ENCODE data around the gene PCK1.

PCK1 gene

DNA sequence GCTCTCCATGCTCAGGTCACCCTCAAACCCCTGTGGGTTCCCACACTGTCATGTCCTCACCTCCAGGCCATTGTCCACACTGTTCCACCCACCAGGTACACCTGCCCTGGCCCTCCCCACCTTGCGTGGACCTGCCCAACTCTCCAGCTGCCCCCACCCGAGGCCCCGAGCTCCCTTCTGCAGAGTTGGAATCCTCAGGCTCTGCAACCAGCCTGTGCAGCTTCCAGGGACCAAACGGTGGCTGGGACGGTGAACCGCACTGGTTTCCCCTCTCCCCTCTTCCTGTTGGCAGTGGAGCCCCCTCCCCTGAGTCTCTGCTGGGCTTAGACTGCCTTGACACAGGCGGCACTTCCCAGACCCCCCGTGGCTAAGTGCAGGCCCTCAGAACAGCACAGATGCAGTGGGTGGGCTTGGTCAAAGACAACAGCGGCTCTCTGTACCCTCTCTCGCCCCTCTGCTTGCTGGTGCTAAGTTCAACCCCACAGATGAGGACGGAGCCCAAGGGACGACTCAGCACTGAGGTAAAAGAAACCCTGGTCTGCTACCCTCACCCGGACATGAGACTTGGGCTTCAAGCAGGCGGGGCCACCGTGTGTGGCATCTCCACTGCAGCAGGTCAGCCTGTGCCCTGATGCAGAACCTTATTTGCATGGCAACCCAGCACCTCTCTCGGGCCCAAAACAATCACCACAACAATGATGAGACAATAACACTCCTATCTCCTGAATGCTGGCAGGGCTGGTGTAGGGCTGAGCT lies 48.4 kb downstream of the PCK1 start:
- in situ Hi-C loops (cut with MboI; ENCODE audit: low sequenced_read_pairs, unreplicated experiment): loop anchor here (25.0 kb wide), 1 partner anchor 578 kb away; no protein-coding TSS in a partner anchor
- no peak for TF ChIP-seq CTCF (IDR thresholded peaks at IDR 0.05; ENCODE audit: borderline replicate concordance, control extremely low read depth, extremely low read depth, insufficient read depth, missing control alignments)

GRCh38 chr20:57609842-57610167 lies 48.9 kb downstream of the PCK1 start:
- no peak for TF ChIP-seq CTCF (IDR thresholded peaks at IDR 0.05; ENCODE audit: borderline replicate concordance, control extremely low read depth, extremely low read depth, insufficient read depth, missing control alignments)
- in situ Hi-C loops (cut with MboI; ENCODE audit: low sequenced_read_pairs, unreplicated experiment): loop anchor here (25.0 kb wide), 1 partner anchor 577 kb away; no protein-coding TSS in a partner anchor
- no peak for DNase-seq (ENCODE audit: low spot score)

More for the DNA sequence above, 48.4 kb downstream of the PCK1 start:
- DNase-seq (ENCODE audit: low spot score): no peak

DNA sequence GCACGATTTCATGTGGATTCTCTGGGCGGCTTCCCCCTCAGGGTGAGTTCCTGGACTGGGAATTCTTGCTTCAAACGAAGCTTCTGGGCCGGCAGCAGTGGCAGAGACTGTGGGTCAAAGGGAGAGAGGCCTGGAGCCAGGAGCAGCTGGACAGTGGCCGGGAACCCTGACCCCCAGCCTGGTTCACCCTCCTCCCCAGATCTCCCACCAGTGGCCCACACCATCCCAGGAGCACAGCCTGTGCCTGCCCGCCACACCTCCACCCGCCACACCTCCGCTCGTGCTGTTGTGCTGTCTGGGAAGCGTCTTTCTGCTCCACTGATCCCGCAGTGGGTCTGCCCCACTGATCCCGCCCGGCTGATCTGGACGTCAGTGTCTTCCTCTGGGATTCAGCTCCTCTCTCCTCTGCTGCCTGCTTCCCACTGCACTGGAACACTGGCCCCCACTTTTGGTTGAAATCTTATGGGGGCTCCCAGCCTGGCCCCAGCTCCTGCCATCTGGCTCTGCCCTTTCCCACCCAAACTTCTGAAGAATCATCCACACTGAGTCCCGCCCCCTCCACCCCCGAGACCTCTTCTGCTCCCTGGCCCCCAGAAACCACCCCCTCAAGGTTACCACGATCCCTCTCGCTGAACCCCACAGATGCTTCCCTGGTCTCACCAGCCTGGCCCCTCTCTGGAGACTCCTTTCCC lies 49.5 kb downstream of the PCK1 start:
- no peak for DNase-seq (ENCODE audit: low spot score)
- TF ChIP-seq CTCF (IDR thresholded peaks at IDR 0.05; ENCODE audit: borderline replicate concordance, control extremely low read depth, extremely low read depth, insufficient read depth, missing control alignments): no peak
- in situ Hi-C loops (cut with MboI; ENCODE audit: low sequenced_read_pairs, unreplicated experiment): loop anchor here (25.0 kb wide), 1 partner anchor 577 kb away; no protein-coding TSS in a partner anchor

DNA sequence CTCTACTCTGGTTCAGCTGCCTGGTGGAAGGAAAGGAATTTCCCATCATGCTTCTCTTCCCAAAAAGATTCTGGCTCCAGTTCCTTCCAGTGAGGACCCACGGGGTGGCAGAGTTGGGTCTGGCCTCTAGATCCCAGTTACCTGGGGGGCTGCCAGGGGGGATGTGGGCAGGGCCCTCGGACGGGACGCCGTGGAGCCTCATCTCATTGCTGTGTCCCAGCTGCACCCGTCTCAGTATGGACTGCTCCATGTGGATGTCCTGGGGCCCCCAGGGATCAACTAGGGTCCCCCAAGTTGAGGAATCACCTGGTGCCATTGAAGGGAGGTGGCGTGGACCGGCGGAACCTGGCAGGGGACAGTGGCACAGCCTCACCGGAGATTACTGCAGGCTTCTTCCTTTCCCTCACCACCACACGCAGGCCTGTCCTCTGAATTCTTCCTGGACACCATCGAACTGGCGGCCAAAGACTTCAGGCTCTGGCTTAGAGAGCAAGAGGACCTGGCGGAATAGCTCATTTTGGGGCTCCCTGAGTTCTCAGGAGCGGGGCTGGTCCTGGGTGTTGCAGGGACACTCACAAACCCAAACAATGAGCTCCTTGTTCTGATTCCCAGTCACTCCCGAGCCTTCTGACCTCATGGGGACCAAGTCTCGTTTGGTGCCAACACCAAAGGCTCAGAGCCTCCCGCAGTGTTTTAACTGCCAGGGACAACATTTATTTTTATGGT lies 50.8 kb downstream of the PCK1 start:
- DNase-seq (ENCODE audit: low spot score): no peak
- TF ChIP-seq CTCF (IDR thresholded peaks at IDR 0.05; ENCODE audit: borderline replicate concordance, control extremely low read depth, extremely low read depth, insufficient read depth, missing control alignments): no peak
- in situ Hi-C loops (cut with MboI; ENCODE audit: low sequenced_read_pairs, unreplicated experiment): loop anchor here (25.0 kb wide), 1 partner anchor 576 kb away; no protein-coding TSS in a partner anchor

GRCh38 chr20:57612436-57612835 lies 51.5 kb downstream of the PCK1 start:
- no peak for TF ChIP-seq CTCF (IDR thresholded peaks at IDR 0.05; ENCODE audit: borderline replicate concordance, control extremely low read depth, extremely low read depth, insufficient read depth, missing control alignments)
- in situ Hi-C loops (cut with MboI; ENCODE audit: low sequenced_read_pairs, unreplicated experiment): loop anchor here (25.0 kb wide), 1 partner anchor 575 kb away; no protein-coding TSS in a partner anchor
- no peak for DNase-seq (ENCODE audit: low spot score)

DNA sequence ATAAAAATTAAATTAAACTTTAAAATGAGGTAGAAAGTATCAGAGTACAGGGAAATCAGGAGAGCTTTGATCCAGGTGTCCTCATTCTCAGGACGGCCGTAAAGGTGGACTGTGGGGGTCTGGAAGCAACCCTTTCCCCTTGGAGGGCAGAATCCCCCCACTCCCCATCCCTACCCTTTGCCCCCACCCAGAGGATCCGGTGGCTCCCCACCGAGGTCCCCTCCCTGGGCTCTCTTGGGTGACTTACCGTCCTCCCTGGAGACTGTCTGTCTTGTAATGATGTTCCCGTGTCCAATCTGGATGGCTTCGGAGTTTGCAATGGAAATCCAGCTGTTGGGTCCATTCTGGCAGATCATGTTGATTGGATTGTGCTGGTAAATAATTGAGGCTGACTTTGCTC lies 52.0 kb downstream of the PCK1 start:
- in situ Hi-C loops (cut with MboI; ENCODE audit: low sequenced_read_pairs, unreplicated experiment): loop anchor here (25.0 kb wide), 1 partner anchor 574 kb away; no protein-coding TSS in a partner anchor
- TF ChIP-seq CTCF (IDR thresholded peaks at IDR 0.05; ENCODE audit: borderline replicate concordance, control extremely low read depth, extremely low read depth, insufficient read depth, missing control alignments): no peak
- DNase-seq (ENCODE audit: low spot score): no peak
